Activated CD4-positive, alpha-beta T cell treated with anti-CD3 and anti-CD28 coated beads, Interleukin-2, amount 50 U/mL, for 48 hours (primary cell): ENCODE measurements around the gene SIRPB2.
"Not testable (repeated sequence)": the region's sequence is repeated elsewhere in the genome, so short reads cannot be mapped to it uniquely, and the experiment has no call there.

ENCODE experiments used
- DNase-seq, 2 experiments: peaks; one replicate each; pipeline ENCODE4 v3.0.0-alpha.2; 2020

The SIRPB2 gene

GRCh38 chr20:1499528-1500420 is 8.6 kb upstream of the SIRPB2 start:
- no peak for DNase-seq

DNA sequence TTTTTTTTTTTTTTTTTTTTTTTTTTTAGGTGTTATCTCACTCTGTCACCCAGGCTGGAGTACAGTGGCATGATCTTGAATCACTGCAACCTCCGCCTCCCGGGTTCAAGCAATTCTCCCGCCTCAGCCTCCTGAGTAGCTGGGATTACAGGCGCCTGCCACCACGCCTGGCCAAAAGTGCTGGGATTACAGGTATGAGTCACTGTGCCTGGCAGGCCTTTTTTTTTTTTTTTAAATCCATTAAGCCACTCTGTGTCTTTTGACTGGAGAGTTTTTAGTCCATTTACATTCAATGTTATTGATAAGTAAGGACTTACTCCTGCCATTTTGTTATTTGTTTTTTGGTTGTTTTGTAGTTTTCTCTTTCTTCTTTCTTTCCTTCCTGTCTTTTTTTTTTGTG is 6.2 kb upstream of the SIRPB2 start:
- DNase-seq = not testable (repeated sequence)

- no peak for DNase-seq
Measured at GRCh38 chr20:1496930-1497329, 5.7 kb upstream of the SIRPB2 start.

DNA sequence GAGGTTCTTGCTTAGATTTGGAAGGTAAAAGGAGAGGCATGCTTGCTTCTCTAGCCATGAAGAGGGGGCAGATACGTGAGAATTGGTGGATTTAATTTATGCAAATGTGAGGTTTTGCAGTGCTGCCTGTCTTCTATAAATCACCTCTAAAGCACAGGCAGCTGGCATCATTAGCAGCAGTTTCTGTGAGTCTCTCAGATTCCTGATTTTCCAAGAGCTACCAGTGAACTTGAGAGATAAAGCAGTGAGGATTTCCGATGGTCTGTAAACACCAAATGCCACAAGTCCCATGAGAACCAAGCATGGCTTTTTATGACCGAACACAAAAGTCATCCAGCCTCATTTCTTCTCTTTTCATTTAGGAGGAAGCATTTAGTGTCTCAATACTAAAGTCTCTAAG is 3.2 kb upstream of the SIRPB2 start:
- DNase-seq = no peak

DNA sequence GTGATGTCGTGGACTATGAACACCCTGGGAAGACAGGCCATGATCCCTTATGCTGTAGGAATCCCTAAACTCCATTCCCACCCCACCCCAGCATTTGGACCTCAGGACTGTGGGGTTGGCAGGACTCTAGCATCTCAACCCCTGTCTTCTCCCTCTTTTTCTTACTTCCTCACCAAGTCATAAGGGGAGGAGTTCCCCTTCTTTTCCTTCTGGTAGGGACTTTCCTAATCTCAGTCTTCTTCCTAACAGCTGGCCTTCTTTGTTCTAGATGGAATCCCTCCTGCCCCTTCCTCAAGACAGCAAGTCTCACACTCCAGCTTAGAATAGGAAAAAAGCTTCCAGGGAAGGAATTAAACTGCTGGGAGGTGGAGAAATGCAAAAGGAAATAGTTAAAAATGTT is 2.3 kb upstream of the SIRPB2 start:
- no peak for DNase-seq

GRCh38 chr20:1491860-1492642 is 831 bp upstream of the SIRPB2 start:
- no peak for DNase-seq

- DNase-seq = no peak
Measured at GRCh38 chr20:1490643-1491195, 501 bp downstream of the SIRPB2 start.

DNA sequence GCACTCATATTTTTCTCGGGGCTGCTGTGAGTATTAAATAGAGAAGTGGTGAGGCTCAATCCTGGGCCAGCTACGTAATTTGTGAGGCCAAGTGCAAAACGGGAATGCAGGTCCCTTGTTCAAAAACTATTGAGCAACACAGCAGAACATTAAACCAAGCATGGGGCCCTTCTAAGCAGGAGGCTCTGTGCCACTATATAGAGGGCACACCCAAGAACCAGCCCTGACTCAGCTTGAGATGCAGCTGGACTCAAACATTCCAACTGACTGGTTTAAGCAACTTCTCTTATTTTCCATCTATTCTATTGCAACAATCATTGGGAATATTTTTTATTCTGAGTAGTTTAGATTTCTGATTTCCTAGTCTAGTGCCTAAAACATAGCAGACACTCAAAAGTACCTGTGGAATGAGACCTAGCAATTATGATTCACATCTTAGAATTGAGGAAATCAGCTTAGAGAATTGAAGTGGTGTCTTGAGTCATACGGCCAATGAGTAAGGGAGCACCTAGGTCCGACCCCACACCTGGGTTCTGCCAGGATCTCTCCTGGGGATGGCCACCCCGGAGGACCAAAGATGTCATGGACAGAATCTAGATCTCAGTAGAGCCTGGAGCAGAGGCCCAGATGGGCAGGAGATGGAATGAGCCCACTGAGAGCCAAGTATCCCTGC is 1.3 kb downstream of the SIRPB2 start:
- DNase-seq = no peak

DNA sequence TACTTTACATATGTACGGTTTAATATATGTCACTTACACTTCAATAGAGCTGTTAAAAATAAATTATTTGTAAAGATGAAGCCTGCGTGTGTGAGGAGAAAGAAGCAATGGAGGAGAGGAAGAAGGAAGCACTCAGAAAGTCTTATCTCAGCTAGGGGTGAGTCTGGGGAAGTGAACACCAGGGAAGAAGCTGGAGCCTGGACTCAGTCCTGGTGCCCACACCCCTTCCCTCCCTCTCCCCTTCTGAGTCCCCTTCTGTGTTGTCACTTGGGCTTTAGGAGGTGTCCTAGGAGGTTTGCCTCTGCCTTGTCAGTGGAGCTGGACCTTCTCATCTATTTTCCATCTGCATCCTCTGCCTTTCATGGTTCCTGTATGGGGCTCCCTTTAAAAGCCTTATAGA is 1.9 kb downstream of the SIRPB2 start:
- DNase-seq = no peak

DNA sequence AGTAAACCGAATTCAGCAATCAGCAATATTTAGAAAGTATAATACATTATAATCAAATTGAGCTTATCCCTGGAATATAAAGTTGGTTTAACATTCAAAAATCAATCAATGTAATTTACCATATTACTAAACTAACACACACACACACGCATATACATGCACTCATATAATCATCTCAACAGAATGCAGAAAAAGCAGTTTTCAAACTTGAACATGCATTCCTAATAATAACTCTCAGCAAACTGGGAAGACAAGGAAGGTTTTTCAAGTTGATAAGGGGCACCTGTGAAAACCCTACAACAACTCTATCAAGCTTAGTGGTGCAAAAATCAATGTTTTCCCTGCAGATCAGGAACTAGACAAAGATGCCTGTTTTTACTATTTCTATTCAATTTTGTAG is 4.7 kb downstream of the SIRPB2 start:
- no peak for DNase-seq

DNA sequence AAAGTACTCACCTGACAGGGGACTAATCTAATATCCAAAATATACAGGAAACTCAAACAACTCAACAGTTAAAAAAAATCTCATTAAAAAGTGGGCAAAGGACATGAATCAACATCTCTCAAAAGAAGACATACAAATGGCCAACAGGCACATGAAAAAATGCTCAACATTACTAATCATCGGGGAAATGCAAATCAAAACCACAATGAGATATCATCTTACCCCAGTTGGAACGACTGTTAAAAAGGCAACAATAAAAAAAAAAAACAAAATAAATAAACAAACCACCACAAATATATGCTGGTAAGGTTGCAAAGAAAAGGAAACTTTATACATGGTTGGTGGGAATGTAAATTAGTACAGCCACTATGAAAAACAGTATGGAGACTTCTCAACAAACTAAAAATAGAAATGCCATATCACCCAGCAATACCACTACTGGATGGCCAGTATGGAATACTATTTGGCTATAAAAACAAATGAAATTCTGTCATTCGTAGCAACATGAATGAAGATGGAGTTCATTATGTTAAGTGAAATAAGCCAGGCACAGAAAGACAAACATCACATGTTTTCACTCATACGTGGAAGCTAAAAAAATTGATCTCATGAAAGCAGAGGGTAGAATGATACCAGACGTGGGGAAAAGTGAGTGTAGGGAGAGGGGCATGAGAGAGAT is 6.6 kb downstream of the SIRPB2 start:
- no peak for DNase-seq

DNA sequence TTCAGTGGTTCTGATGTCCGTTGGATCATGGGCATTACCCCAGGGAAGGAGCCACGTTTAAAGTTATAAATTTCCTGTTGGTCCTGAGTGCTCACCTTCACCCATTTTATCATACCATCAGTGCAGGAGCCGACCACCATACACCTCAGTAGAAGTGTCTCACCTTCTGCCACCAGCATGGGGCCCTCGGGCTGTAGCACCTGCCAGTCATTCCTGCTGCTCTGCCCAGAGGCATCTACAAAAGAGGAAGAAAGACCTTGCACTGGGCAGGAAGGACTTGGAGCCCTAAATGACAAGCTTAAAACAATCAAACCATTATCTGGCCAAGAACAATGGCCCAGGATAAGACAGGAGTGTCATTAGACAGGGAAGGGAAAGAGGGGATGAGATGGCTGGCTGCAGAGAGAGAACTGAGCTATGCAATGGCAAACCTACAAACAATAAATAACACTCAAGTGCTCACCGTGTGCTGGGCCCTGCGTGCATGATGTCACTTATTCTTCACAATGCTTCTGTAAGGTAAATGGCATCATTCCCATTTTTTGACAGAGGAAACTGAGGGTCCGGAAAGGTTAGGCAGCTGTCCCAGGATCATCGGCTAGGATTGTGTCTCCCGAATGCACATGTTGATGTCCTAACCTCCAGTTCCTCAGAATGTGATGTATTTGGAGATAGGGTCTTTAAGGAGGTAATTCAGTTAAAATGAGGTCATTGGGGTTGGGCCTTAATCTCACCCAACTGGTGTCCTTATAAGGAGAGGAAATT is 11.2 kb downstream of the SIRPB2 start:
- no peak for DNase-seq

DNA sequence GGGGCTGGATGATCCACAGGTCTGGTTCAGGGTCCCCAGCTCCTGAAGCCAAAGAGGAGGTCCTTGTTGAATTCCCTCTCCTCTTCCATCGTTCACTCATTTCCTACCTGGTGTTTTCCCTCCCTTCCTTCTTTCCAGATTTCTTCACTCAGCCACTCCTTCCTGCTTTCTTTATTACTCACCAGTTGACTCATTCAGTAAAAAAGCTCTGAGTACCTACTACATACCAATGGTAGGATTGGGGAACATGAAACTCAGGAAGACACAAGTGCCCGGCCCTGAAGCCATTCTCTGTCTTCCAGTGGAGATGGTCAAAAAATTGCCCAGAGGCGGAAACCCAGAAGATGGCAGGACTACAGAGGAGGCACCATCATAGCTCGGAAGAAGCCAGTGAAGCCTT is 12.7 kb downstream of the SIRPB2 start:
- DNase-seq = no peak

DNA sequence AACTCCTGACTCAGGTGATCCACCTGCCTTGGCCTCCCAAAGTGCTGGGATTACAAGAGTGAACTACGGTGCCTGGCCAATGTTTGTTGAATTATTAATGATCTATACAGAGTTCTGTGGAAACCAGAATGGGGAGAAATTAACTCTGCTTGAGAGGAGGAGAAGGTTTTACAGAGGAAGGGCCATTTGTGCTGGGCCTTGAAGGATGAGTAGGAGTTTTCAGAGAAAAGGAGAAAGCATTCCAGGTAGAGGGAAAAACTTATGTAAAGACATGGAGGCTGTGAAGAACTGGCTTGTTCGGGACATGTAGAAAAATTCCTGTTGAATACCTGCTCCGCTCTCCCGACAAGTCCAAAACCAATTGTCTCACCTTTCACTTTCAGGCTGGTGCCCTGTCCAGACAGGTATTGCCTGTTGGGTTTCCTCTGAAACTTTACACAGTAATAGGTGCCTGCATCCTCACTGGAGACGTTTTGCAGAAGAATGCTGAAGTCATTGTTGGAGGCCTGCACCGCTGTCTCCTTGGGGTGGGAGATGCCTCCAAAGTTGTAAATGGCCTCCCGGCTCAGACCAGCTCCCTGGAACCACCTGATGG is 13.2 kb downstream of the SIRPB2 start:
- no peak for DNase-seq

DNA sequence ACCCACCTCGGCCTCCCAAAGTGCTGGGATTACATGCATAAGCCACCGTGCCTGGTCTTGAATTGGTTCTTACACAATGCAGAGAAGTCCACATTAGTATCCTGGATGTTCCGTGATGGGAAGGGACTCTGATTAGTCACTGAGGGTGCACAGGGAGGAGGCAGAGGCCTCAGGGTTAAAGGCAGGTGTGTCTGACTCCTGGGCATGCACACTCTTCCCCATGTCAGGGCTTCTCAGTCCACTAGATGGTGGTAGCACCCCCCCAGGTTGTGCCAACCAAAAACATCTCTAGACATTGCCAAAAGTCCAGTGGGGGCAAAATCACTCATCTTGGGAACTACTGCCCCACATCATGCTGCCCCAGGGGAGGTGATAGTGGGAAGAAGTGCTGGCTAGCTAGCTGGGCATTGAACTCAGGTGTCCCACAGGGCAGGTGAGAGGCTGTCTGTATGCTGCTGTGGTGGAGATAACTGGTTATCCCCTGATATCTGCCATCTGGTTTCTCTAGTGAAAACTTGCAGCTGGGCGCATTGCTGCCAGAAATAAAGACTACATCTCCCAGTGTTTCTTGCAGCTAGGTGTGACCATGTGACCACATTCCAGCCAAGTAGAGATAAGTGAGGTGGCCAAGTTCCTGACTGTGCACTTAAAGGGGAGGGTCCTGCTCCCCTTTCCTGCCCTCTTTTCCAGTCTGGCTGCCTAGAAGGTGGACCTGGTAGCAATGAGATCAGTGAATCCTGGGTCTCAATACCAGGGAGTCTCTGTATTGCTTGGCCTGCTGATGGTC is 16.2 kb downstream of the SIRPB2 start:
- no peak for DNase-seq

- no peak for DNase-seq
Measured at GRCh38 chr20:1474325-1474724, 16.9 kb downstream of the SIRPB2 start.

DNA sequence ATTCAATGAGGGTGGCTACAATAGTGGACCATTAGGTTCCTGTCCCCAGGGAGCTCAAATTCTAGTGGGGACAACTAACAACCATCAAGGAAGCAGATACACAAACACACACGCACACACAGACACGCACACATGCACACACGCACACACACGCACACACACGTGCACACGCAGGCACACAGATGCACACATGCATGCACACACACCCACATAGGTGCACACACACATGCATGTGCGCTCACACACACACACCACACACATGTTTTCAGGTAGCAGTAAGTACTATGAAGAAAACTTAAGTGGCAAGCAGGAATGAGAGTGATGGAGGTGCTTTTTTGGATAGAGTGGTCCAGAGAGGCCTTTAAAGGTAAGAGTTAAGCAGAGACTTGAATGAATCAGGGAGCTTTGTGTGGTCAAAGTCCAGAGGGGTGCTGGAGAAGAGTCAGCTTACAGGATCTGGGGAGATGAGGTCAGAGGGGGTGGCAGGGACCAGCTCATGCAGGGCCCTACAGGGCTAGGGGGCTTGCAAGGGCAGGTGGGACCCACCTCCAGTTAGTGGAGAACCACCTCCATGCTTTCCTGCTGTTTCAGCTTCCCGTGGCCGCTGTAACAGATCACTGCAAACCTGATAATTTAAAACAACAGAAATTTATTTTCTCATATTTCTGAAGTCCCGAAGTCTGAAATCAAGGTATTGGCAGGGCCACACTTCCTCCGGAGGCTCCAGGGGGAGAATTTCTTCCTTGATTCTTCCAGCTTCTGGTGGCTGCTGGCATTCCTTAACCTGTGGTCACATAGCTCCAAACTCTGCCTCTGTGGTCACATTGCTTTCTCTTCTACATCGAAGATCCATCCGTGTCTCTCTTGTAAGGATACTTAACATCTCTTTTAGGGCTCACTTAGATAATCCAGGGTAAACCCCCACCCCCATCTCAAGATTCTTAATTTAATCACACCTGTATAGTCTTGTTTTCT is 17.7 kb downstream of the SIRPB2 start:
- DNase-seq = no peak

DNA sequence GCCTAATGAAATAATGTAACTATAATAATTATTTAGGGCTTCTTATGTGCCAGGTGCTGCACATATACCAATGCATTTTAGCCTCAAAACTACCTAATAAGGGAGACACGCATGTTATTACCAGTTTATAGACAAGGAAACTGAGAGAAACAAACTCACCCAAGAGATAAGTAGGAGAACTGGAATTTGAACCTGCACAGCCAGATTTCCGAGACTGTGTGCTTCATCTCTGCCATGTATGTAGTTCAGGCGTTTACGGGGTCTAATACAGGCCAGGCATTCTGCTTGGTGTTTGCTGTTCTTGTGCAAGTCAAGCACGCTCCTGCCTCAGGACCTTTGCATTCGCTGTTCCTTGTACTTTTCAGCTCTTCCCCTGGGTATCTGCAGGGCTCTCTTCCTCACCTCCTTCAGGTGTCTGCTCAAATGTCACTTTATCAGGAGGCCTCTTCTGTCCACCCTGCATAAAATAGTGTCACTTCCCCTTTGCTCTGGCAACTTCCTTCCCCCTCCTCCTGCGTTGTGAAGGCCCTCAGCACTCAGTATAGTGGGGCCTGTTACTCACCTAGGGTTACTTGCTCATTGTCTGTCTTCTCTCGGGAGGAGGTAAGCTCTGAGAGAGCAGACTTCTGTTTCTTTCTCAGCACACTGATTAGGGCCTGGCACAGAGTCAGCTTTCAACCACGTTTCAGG is 18.5 kb downstream of the SIRPB2 start:
- DNase-seq = no peak

DNA sequence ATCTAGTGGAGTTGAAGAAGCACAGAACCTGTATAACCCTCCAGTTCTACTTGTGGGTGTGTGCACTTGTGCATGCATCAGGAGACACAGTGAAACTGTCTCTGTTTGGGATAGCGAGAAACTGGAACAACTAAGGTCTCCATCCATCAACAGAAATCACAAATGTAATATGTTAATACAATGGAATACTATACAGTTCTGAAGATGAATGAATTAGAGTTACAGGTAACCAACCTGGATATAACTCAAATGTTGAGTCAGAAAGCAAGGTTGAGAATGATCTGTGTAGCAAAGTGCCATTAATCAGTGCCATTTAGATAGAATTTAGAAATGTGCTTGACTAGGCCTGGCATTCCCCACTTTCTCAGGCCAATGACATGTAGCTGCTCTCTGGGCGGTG is 20.0 kb downstream of the SIRPB2 start:
- no peak for DNase-seq
